GM23338 (cell line): ENCODE data around the gene XPC. TPM values are rescaled to one million over a fixed set of nuclear protein-coding genes. Genes with fewer than 3 reads are reported as not detected.

ENCODE experiments used
- ATAC-seq: fragments of 200-7000 bp; cut with Tn5 transposase; 3 replicates; pipeline ENCODE4 v1.9.1; 2020
- DNase-seq: peaks from one replicate; pipeline ENCODE4 v3.0.0-alpha.2; 2015; ENCODE audit warnings: low spot score
- H2AFZ ChIP-seq: fragments of 200-600 bp; sonication (generic); 2 replicates; pipeline ENCODE4 v1.8.0; 2016; ENCODE audit warnings: antibody characterized with exemption, mild to moderate bottlenecking, moderate library complexity
- H3F3A ChIP-seq: fragments of 200-600 bp; sonication (generic); replicated peaks from 2 replicates; pipeline ENCODE4 v1.8.0; 2017; ENCODE audit warnings: antibody characterized with exemption, mixed run types, low read depth
- H3K27ac ChIP-seq: fragments of 200-600 bp; sonication (generic); 2 replicates; pipeline ENCODE4 v1.6.1; 2016; ENCODE audit warnings: low read depth
- H3K27me3 ChIP-seq: fragments of 200-600 bp; sonication (generic); 2 replicates; pipeline ENCODE4 v1.8.0; 2016; ENCODE audit warnings: mild to moderate bottlenecking, mixed run types, moderate library complexity; ENCODE audit not compliant: insufficient read depth
- H3K36me3 ChIP-seq: fragments of 200-600 bp; sonication (generic); 2 replicates; pipeline ENCODE4 v1.8.0; 2016; ENCODE audit warnings: mild to moderate bottlenecking; ENCODE audit not compliant: insufficient read depth
- H3K4me1 ChIP-seq: fragments of 200-600 bp; sonication (generic); 2 replicates; pipeline ENCODE4 v1.8.0; 2016; ENCODE audit warnings: mild to moderate bottlenecking, moderate library complexity; ENCODE audit not compliant: insufficient read depth
- H3K4me2 ChIP-seq: fragments of 200-600 bp; sonication (generic); 2 replicates; pipeline ENCODE4 v1.7.1; 2017; ENCODE audit warnings: mixed run types
- H3K4me3 ChIP-seq: fragments of 200-600 bp; sonication (generic); 2 replicates; pipeline ENCODE4 v1.6.1; 2016; ENCODE audit warnings: mixed run types
- H3K79me2 ChIP-seq: fragments of 200-600 bp; sonication (generic); replicated peaks from 2 replicates; pipeline ENCODE4 v1.8.0; 2017; ENCODE audit warnings: mild to moderate bottlenecking; ENCODE audit not compliant: insufficient read depth
- H3K9me2 ChIP-seq: fragments of 200-600 bp; sonication (generic); 2 replicates; pipeline ENCODE4 v1.8.0; 2017; ENCODE audit not compliant: insufficient read depth
- H4K20me1 ChIP-seq: fragments of 200-600 bp; sonication (generic); replicated peaks from 2 replicates; pipeline ENCODE4 v1.8.0; 2017; ENCODE audit warnings: mild to moderate bottlenecking; ENCODE audit not compliant: insufficient read depth
- H3K27ac Mint-ChIP-seq: 2 replicates; pipeline ENCODE4 v1.8.0; 2020; ENCODE audit warnings: inconsistent platforms, mild to moderate bottlenecking, moderate library complexity, mixed read lengths
- H3K27me3 Mint-ChIP-seq: 3 replicates; pipeline ENCODE4 v1.8.0; 2022; ENCODE audit warnings: low read depth, mild to moderate bottlenecking, moderate library complexity, mixed read lengths, inconsistent platforms; ENCODE audit not compliant: insufficient read depth, poor library complexity
- H3K36me3 Mint-ChIP-seq: 3 replicates; pipeline ENCODE4 v1.8.0; 2021; ENCODE audit warnings: low read depth, mild to moderate bottlenecking, inconsistent platforms, moderate library complexity, mixed read lengths
- H3K4me1 Mint-ChIP-seq: 3 replicates; pipeline ENCODE4 v1.8.0; 2020; ENCODE audit warnings: mild to moderate bottlenecking, inconsistent platforms, mixed read lengths
- H3K4me3 Mint-ChIP-seq: 3 replicates; pipeline ENCODE4 v1.8.0; 2021; ENCODE audit warnings: moderate library complexity, mild to moderate bottlenecking, inconsistent platforms, mixed read lengths
- H3K9me3 Mint-ChIP-seq: 3 replicates; pipeline ENCODE4 v1.8.0; 2020; ENCODE audit warnings: moderate library complexity, mild to moderate bottlenecking, inconsistent platforms, mixed read lengths
- CREB1 ChIP-seq: fragments of 250-450 bp; sonication (Bioruptor Pico); IDR thresholded peaks from 2 replicates; pipeline ENCODE4 v1.5.0; 2020; ENCODE audit warnings: low read depth, mild to moderate bottlenecking, moderate library complexity
- CTCF ChIP-seq, 2 experiments: fragments of 200-600 bp in 1 of 2; sonication (generic) in 1 of 2; conservative IDR thresholded peaks; 2 replicates each; pipeline versions ENCODE4 v1.5.1 to v1.6.1; 2016 to 2017; ENCODE audit warnings: antibody characterized with exemption in 2 of 2, low read depth in 2 of 2, mild to moderate bottlenecking in 2 of 2, moderate library complexity in 1 of 2
- ETS1 ChIP-seq: IDR thresholded peaks from 2 replicates; pipeline ENCODE4 v1.6.1; 2016; ENCODE audit warnings: antibody characterized with exemption
- EZH2 ChIP-seq: fragments of 200-600 bp; sonication (generic); IDR thresholded peaks from one replicate; pipeline ENCODE4 v1.8.0; 2017; ENCODE audit warnings: antibody characterized with exemption, mild to moderate bottlenecking, low read depth; ENCODE audit not compliant: unreplicated experiment
- EZH2phosphoT487 ChIP-seq: fragments of 200-600 bp; sonication (generic); IDR thresholded peaks from one replicate; pipeline ENCODE4 v1.8.1; 2018; ENCODE audit warnings: antibody characterized with exemption; ENCODE audit not compliant: unreplicated experiment
- JUNB ChIP-seq: IDR thresholded peaks from one replicate; pipeline ENCODE4 v1.6.1; 2016; ENCODE audit warnings: antibody characterized with exemption; ENCODE audit not compliant: unreplicated experiment
- NANOG ChIP-seq: IDR thresholded peaks from 2 replicates; pipeline ENCODE4 v1.6.1; 2016; ENCODE audit warnings: antibody characterized with exemption, borderline replicate concordance
- POLR2AphosphoS5 ChIP-seq: IDR thresholded peaks from 2 replicates; pipeline ENCODE4 v1.6.1; 2016; ENCODE audit warnings: antibody characterized with exemption, low read depth
- REST ChIP-seq: IDR thresholded peaks from one replicate; pipeline ENCODE4 v1.6.1; 2018; ENCODE audit warnings: antibody characterized with exemption; ENCODE audit not compliant: unreplicated experiment
- STAT1 ChIP-seq: IDR thresholded peaks from one replicate; pipeline ENCODE4 v1.6.1; 2016; ENCODE audit warnings: antibody characterized with exemption; ENCODE audit not compliant: unreplicated experiment
- ZNF114 ChIP-seq: fragments of 250-450 bp; sonication (Bioruptor Pico); IDR thresholded peaks from 2 replicates; pipeline ENCODE4 v1.5.0; 2020; ENCODE audit warnings: mild to moderate bottlenecking, moderate library complexity
- ZNF331 ChIP-seq: fragments of 250-450 bp; sonication (Bioruptor Pico); IDR thresholded peaks from 2 replicates; pipeline ENCODE4 v1.5.0; 2020; ENCODE audit warnings: low read depth, mild to moderate bottlenecking, moderate library complexity
- ZNF462 ChIP-seq: fragments of 250-450 bp; sonication (Bioruptor Pico); IDR thresholded peaks from 2 replicates; pipeline ENCODE4 v1.5.0; 2020; ENCODE audit warnings: mild to moderate bottlenecking, moderate library complexity
- polyA plus RNA-seq: library from polyadenylated mRNA; unstranded; fragments of >200 nt; fragmentation: Nextera tagmentation; extraction: Ambion mirVana; gene quantifications from 2 replicates; pipeline ENCODE4 v1.2.1, GENCODE V29; 2016
- total RNA-seq: library from RNA; depleted of rRNA; stranded (reverse); fragments of >200 nt; shearing (Covaris generic); gene quantifications from 2 replicates; pipeline ENCODE4 v1.2.3, GENCODE V29; 2014

Gene XPC
- total and polyA plus RNA-seq, 2 experiments from 2014 or later = 34.9 to 41.5 TPM

GRCh38 chr3:14147066-14147435 is 31.4 kb downstream of the XPC start:
- Histone ChIP-seq H3K36me3 (no peaks in the 10 kb centered on the region; the same call in 1 of the 2 replicates), H3K4me3 (no peak overlapping the region), H2AFZ (no peak overlapping the region), H3K27me3 (no peaks in the 10 kb centered on the region), H3K79me2 (no peaks in the 10 kb centered on the region), H3K4me1 (peaks cover 12% of the 10 kb centered on the region), H3K9me2 (no peaks in the 10 kb centered on the region), H3K4me2 (no peak overlapping the region), H3K27ac (peak overlapping the region; percentile 83; the same call in 1 of the 2 replicates), H3F3A (no peaks in the 10 kb centered on the region), H4K20me1 (peaks cover 4% of the 10 kb centered on the region)
- Mint-ChIP-seq H3K36me3 (peaks cover 37% of the 10 kb centered on the region), H3K4me1 (peaks cover 31% of the 10 kb centered on the region), H3K27ac (peak overlapping the region; percentile 86; the same call in 1 of the 2 replicates), H3K9me3 (no peaks in the 10 kb centered on the region), H3K4me3 (no peak overlapping the region), H3K27me3 (peaks cover 14% of the 10 kb centered on the region)
- DNase-seq (no peak), ATAC-seq (no peak)
- no peak for TF ChIP-seq JUNB
- TF ChIP-seq ZNF462 (CRISPR knock-in tag) = no peak
- no peak for TF ChIP-seq CREB1
- TF ChIP-seq ZNF331 (CRISPR knock-in tag) = no peak
- no peak for TF ChIP-seq STAT1
- no peak for TF ChIP-seq CTCF (conservative IDR thresholded peaks at IDR 0.05; ENCODE audit: low read depth in 2 of 2)
- no peak for TF ChIP-seq ZNF114
- TF ChIP-seq EZH2 = no peak
- TF ChIP-seq POLR2AphosphoS5 = no peak
- no peak for TF ChIP-seq NANOG
- TF ChIP-seq ETS1 = no peak
- TF ChIP-seq REST = no peak
- no peak for TF ChIP-seq EZH2phosphoT487
